NCI-H774 (cell line): ENCODE measurements around the gene PGAP1.

Experiments
- DNase-seq: peaks from one replicate; lab custom pipeline; 2025; lab: John Stamatoyannopoulos, UW

The PGAP1 gene

GRCh38 chr2:196801674-196802261, 124.7 kb downstream of the PGAP1 start:
- no peak for DNase-seq

GRCh38 chr2:196798980-196799379, 127.5 kb downstream of the PGAP1 start:
- no peak for DNase-seq

GRCh38 chr2:196792865-196793264, 133.6 kb downstream of the PGAP1 start:
- DNase-seq: no peak

- no peak for DNase-seq
These were observed 142.9 kb downstream of the PGAP1 start for GRCh38 chr2:196783431-196784094.
